HepG2 (cell line): Measurements from ENCODE around the gene SLC25A10. TPM values are rescaled to one million over a fixed set of nuclear protein-coding genes. Genes with fewer than 3 reads are reported as not detected.
A peak's percentile ranks its signal among the peaks of the same experiment; 100 is the strongest.

Experiments used
- MTF2 ChIP-seq: sonication (generic); formaldehyde crosslinking; IDR thresholded peaks from 2 replicates; pipeline ENCODE4 v1.5.0; 2020; ENCODE audit warnings: missing genetic modification reagents, borderline replicate concordance
- NR2F6 ChIP-seq, 2 experiments: IDR thresholded peaks; 2 replicates each; pipeline ENCODE4 v1.6.1; 2016; ENCODE audit warnings: antibody characterized with exemption in 1 of 2, mild to moderate bottlenecking in 1 of 2
- RBM39 ChIP-seq: fragments of 200-400 bp; formaldehyde crosslinking; IDR thresholded peaks from one replicate; pipeline ENCODE4 v1.6.1; 2018; ENCODE audit warnings: antibody characterized with exemption, mild to moderate bottlenecking, low read depth, low read length; ENCODE audit not compliant: poor library complexity, severe bottlenecking
- SMYD3 ChIP-seq: sonication (generic); formaldehyde crosslinking; IDR thresholded peaks from 2 replicates; pipeline ENCODE4 v1.8.1; 2023; ENCODE audit warnings: mild to moderate bottlenecking, missing genetic modification reagents
- TEAD3 ChIP-seq: optimal IDR thresholded peaks from 2 replicates; pipeline ENCODE3; 2016; ENCODE audit warnings: borderline replicate concordance
- ZBTB40 ChIP-seq, 2 experiments: fragments of 450-650 bp in 1 of 2; sonication (generic) in 1 of 2; formaldehyde crosslinking in 1 of 2; IDR thresholded peaks; 2 replicates each; pipeline versions ENCODE4 v1.6.1 to v1.8.0; 2016 to 2022; ENCODE audit warnings: antibody characterized with exemption in 1 of 2, mild to moderate bottlenecking in 1 of 2, missing genetic modification reagents in 1 of 2
- ZNF512B ChIP-seq: sonication (generic); formaldehyde crosslinking; IDR thresholded peaks from 2 replicates; pipeline ENCODE4 v1.5.1; 2020; ENCODE audit warnings: missing genetic modification reagents, mild to moderate bottlenecking, borderline replicate concordance
- ZNF558 ChIP-seq: sonication (generic); formaldehyde crosslinking; IDR thresholded peaks from 2 replicates; pipeline ENCODE4 v1.9.0; 2022; ENCODE audit warnings: mild to moderate bottlenecking, missing genetic modification reagents, borderline replicate concordance
- polyA plus RNA-seq, 8 experiments: library from polyadenylated mRNA; depleted of rRNA in 3 of 8; stranded (reverse) in 7 of 8; unstranded in 1 of 8; fragments of >200 nt; fragmentation: Illumina TruSeq in 4 of 8; extraction: Trizol in 4 of 8; gene quantifications; 2 replicates each; pipeline versions ENCODE4 v1.2.1 to v1.2.3, GENCODE V29; 2011 to 2016; ENCODE audit warnings: low read depth in 4 of 8, missing spikeins in 1 of 8, mixed read lengths in 1 of 8; ENCODE audit not compliant: insufficient read depth in 1 of 8
- total RNA-seq, 5 experiments: library from RNA; depleted of rRNA; stranded (reverse); fragments of >200 nt; fragmentation: Illumina TruSeq; extraction: Trizol; gene quantifications; 2 replicates each; pipeline ENCODE4 v1.2.3, GENCODE V29; 2016; ENCODE audit warnings: low read depth in 1 of 5
- TF ChIP-seq, protein P1 (sequence below): sonication (generic); formaldehyde crosslinking; IDR thresholded peaks from 2 replicates; pipeline ENCODE4 v1.5.0; 2020; ENCODE audit warnings: mild to moderate bottlenecking, missing genetic modification reagents, moderate library complexity

SLC25A10 gene
- total and polyA plus RNA-seq, 2 of the 13 experiments (the other 11 are each of a cell fraction or from before 2014, with no cell fraction given): 46.5 to 140 TPM

- TF ChIP-seq SMYD3 (no peak), ZNF558 (CRISPR knock-in tag) (no peak), TEAD3 (CRISPR knock-in tag) (peak; percentile 95), ZBTB40 (IDR thresholded peaks at IDR 0.05) (no peak), ZBTB40 (CRISPR knock-in tag; IDR thresholded peaks at IDR 0.05) (peak; percentile 51; the same call in 1 of the 2 replicates), MTF2 (CRISPR knock-in tag) (peak; percentile 86; the same call in 1 of the 2 replicates), ZNF512B (CRISPR knock-in tag) (no peak), NR2F6 (IDR thresholded peaks at IDR 0.05) (no peak), NR2F6 (CRISPR knock-in tag; IDR thresholded peaks at IDR 0.05) (peak; percentile 25; the same call in 1 of the 2 replicates), RBM39 (peak; percentile 57)
- TF ChIP-seq, protein P1, sequence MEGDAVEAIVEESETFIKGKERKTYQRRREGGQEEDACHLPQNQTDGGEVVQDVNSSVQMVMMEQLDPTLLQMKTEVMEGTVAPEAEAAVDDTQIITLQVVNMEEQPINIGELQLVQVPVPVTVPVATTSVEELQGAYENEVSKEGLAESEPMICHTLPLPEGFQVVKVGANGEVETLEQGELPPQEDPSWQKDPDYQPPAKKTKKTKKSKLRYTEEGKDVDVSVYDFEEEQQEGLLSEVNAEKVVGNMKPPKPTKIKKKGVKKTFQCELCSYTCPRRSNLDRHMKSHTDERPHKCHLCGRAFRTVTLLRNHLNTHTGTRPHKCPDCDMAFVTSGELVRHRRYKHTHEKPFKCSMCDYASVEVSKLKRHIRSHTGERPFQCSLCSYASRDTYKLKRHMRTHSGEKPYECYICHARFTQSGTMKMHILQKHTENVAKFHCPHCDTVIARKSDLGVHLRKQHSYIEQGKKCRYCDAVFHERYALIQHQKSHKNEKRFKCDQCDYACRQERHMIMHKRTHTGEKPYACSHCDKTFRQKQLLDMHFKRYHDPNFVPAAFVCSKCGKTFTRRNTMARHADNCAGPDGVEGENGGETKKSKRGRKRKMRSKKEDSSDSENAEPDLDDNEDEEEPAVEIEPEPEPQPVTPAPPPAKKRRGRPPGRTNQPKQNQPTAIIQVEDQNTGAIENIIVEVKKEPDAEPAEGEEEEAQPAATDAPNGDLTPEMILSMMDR (CRISPR knock-in tag): peak; percentile 100
These were observed 21.7 kb downstream of the SLC25A10 start (continued) for GRCh38 chr17:81733507-81734404.
